ENCODE results near the gene SLC9A7.
"Not testable (repeated sequence)": the region's sequence is repeated elsewhere in the genome, so short reads cannot be mapped to it uniquely, and the experiment has no call there.

SLC9A7 gene

DNA sequence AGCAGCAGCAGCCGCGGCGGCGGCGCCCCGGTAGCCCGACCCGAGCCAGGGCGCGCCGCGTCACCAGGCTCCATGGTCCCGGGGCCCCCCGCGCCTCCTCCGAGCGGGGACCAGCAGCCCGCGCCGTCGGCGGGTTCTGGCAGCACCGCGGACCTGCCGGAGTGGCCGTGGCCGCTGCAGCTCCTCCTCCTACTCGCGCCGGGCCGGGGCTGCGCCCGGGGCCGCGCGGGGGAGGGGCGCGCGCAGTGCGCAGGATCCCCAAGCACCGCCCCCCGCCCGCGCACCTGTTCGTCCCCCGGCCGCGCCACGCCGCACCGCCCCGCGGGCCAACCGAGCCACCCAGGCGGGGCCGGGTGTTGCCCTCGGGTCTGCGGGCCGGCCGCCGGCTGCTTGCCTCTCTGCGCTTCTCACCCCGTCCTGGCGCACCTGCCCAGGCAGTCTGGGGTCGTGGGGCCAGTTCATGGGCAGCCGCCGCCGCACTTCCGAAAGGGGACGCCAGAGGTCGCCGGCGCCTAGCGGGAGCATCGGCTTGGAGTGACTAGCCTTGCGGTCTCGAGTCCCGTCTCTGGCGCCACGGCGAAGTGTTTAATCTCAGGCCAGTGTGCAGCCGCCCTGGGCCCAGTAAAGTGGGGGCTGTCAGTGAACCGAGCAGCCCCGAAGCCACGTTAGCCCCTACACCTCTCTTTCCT is at the start of gene SLC9A7:
SLC9A7 (minus strand) TSS at position 163 of the 689 bp plus-strand sequence; CDS start at position 74, 89 bp downstream.
- peak; percentile 25 for DNase-seq

DNA sequence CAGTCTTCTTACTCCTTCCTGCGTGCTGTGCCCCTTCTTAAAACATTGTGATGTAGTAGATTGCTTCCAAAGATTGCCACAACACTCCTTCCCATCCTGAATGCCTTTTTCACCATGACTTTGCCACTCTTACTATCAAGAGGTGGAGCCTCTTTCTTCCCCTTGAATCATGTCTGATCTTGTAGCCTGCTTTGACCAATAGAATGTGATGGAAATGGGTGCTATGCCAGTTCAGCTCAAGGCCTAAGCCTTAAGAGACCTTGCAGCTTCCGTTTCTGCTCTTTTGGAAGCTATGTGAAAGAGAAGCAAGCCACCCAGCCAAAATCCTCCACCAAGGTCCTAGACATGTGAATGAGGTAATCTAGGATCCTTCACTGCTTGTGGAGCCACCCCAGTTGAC is 46.4 kb upstream of the SLC9A7 start:
- DNase-seq, result no peak

DNA sequence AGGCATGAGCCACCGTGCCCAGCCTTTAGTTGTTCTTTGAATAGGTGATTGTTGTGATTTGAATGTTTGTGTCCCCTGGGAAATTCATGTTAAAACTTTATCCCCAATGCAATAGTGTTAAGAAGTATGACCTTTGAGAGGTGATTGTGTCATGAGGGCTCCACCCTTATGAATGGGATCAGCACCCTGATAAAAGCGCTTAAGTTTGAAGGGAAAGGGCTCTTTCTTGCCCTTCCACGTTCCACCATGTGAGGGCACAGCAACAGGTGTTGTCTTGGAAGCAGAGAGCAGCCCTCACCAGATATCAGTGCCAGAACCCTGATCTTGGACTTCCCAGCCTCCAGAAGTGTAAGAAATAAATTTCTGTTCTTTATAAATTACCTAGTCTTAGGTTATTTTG is 44.2 kb upstream of the SLC9A7 start:
- DNase-seq, result no peak

DNA sequence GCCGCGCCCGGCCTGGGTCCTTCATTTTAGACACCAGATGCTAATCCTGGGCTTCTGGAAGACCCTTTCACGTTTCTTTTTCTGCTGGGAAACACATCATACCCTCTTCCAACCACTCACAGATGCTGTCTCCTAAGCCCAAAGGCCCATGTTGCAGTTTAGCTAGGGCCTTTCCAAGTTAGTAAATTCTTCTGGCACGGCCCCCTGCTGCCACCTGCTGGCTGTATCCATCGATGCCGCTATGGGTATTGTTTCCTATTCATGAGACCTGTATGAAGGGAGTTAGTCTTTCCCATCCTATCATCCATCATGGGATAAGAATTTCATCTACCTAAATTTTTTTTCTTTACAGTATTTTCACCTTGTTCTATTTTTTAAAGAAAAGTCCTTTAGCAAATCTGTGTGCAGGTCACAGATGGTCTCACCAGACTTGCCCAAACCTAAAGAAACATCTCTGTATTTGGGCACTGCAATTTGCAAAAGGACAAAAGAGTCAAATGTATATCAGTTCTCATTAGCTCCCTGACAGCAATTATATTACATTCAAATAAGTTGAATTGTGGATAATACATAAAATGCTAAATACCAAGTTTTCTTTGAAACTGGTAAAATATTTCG is 37.8 kb upstream of the SLC9A7 start:
- peak; percentile 1 for DNase-seq

DNA sequence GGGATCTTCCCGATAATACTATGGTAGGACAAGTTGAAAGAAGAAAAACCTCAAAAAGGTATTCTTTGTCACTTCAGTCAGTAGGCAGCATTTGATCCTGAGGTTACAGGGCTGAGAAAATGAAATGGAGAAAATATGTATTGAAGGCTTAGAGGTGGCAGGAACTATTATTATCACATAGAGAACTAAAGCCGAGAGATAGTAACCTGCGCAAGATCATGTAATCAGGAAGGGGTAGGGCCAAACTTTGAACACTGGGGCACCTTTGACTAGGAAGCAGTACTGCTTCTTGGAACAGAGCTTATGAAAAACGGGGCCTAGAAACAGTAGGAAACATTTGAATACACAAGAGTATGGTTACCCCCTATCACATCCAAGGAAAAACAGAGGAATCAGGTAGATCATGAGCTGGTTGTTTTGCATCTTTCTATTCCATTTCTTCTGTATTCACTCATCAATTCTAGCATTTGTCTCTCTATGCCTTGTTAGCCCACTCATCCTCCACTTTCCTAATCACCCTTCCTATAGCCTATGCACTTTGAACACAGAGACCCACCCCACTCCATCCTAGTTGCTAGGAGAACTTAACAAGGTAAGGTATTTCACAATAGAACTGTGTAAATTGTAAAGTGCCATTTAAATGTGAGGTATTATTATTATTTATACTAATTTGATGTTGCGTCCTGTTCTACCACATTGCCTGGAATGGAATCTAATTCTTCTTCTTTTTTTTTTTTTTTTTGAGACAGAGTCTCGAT is 34.6 kb upstream of the SLC9A7 start:
- DNase-seq, result no peak

DNA sequence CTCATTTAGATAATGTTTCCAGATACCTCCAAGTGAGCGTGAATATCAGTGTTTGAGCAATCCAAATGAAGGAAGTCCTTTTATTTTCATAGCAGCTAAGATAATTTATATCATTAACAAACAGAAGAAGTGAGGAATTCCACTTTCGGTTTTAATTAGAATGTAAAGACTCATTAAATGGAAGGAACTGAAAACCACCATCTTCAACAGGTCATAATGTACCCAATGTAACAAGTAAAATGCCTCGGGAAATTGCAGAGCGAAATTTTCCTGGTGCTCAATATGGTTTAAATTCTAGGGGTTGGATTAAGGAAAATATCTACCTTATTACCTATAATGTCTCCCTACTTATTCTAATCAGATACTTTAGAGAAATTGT is 33.9 kb upstream of the SLC9A7 start:
- no peak for DNase-seq

DNA sequence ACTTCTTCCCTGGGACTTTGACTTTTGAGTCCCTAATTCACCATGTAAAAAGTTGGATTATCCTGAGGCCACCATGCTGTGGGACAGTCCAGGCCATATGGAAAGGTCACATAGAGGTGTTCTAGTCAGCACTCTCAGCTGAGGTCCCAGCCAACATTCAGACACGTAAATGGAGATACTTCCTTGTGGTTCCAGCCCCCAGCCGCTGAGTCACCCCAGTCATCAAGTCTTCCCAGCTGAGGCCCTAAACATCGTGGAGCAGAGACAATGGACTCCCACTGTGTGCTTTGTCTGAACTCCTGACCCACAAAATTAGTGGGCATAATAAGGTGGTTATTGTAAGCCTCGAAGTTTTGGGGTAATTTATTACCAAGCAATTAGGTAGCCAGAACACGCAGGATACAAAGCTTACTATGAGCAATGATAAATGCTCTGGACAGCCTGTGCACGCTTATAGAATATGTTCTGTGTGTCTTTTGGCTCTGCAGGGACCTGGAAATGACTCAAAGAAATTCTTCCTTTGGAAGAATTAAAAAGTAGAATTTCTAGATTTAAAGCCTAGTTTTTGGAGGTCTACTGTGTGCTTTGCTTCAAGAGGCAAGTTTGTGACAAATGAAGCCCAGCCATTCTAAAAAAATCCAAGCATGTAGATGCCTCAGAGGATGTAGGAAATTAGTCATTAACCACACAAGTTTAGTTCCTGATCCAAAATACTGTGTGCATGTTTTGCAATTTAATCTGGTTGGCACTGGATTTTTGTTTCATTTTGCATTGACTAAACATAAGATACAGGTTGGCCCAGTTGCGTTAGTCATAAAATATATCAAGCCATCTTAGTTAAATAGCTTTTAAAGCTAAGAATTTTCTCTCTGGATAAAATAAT is 33.2 kb upstream of the SLC9A7 start:
- DNase-seq, result no peak

DNA sequence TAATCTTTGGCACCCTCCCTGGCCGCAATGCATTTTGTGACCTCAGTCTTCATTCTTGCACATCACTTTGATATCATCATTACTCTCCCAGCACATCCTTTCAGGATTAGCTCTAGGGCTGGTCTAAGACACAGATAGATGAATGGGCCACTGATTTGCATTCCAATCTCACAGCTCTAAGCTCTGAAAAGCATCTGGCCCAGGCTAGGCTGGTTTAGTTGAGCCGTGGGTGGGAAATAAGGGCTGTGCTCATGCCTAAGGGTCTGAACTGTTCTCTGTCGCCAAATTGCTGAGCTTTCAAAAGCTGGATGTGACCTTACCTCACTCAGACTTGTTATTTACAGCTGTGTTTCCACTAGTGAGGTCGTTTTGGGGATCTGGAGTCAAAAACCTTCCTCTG is 30.0 kb upstream of the SLC9A7 start:
- DNase-seq, result no peak

DNA sequence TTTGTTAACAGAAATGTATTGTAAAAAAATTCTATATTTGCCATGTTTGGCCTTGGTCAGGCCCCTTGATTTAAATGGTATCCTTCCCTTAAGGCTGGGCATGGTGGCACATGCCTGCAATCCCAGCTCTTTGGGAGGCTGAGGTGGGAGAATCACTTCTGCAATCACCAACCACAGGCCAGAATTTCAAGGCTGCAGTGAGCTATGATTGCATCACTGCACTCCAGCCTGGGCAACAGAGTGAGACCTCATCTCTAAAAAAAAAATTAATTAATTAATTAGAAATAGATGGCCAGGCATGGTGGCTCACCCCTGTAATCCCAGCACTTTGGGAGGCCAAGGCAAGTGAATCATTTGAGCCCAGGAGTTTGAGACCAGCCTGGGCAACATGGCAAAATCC is 25.5 kb upstream of the SLC9A7 start:
- not testable (repeated sequence) for DNase-seq

DNA sequence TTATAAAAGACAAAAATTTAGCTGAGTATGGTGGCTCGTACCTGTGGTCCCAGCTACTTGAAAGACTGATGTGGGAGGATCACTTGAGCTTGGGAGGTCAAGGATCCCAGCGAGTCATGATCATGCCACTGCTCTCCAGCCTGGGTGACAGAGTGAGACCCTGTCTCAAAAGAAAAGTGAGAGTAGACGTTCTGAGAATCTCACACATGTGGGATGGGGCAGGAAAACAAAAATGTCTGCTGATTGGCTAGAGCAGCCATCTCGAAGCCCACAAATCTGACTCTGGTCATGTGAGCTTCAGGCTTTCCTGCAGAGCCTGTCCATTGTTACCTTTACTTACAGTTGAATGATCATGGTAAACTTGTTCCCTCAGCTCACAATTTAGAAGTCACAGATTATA is 23.1 kb upstream of the SLC9A7 start:
- no peak for DNase-seq

DNA sequence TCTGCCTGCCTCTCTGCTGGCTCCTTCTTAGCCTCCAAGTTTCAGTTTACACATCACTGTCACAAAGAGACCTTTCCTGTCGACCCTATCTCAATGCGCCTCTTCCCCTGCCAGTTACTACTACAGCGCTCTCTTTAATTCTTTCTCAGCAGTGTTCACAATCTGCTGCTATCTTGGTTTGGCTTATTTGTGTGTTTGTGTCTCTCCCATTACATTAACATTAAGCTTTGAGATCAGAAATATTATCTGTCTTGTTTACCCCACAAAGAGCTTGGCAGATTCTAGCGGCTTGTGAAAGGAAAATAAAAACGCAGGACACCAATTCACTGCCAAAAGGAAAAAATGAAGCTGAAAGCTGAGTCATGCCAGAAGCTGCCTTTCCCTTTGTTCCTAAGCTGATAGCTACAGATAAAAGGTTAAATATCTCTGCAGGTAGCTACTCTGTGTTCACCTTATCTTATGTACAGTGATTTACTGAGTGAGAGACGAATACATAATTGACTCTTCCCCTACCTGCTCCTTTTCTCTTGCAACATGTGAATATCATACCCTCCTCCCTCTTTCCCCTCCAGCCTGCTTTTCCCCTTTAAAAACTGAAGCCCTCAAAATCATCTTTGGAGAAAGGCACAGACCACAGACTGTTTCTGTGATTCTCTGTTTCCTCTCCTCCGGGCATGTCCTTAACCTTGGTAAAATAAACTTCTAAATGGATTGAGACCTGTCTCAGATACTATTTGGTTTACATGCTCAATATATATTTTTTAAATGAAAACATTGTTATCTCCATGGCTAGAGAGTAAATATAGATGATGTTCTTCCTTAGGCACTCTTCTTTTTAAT is 19.3 kb upstream of the SLC9A7 start:
- no peak for DNase-seq

DNA sequence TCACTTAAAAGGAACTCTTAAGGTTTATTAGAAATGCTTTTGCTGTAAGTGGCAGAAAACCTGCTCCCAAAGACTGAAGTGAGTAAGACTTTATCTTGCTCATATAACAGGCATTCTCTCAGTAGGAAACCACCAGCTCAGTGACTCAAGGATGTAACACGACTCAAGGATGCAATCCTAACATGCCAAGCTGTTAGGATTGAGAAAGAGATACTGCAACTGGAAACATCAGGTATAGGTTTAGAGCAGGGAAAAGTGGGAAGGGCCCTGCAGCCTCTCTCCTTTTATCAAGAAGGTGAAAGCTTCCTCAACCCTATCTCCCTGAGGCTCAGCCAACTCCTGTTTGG is 11.9 kb upstream of the SLC9A7 start:
- no peak for DNase-seq

DNA sequence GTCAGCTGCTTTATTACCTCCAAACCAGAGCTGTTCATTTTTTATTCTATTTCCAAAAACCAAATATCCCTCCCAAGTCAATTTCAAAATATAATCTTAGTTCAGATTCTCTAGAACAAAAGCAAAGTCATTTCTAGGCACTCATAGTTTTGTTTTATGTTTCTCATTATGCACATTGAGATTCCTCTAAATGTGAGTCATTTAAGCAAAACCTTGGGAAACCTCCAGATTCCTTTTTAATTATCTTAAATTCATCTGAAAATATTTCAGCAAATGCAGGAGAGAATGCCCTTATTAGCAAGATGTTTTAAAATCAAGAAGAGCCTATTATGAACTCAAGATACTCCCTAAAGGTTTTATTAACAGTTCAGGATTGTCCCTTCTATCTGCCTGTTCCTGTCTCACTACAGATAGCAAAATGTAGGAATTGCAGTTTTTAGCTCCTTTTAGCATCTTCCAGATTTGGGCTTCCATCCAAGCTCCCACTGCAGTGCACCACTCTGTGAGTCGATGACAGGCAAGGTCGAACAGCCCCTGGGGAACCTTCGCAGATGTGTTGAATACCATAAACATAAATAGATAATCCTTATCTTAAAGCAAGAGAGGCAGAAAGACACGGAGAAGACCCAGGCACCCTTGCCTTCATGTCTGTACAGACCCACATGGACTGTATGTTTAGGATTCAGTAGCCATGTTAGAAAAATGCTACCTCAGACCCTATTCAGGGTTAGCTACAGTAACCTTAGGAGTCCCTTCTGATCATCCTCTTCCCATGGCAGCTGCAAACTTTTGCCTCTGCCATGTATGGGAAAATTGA is 11.3 kb upstream of the SLC9A7 start:
- no peak for DNase-seq

DNA sequence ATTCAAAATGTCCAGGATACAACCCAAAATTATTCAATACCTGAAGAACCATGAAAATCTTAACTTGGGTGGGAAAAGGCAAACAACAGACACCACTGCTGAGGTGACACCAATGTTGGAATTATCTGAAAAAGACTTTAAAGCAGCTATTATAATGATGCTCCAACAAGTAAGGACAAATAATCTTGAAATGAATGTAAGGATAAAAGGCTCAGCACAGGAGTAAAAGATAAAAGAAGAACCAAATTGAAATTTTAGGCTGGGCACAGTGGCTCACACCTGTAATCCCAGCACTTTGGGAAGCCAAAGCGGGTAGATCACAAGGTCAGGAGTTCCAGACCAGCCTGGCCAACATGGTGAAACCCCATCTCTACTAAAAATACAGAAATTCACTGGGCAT is 4.0 kb upstream of the SLC9A7 start:
- no peak for DNase-seq

DNA sequence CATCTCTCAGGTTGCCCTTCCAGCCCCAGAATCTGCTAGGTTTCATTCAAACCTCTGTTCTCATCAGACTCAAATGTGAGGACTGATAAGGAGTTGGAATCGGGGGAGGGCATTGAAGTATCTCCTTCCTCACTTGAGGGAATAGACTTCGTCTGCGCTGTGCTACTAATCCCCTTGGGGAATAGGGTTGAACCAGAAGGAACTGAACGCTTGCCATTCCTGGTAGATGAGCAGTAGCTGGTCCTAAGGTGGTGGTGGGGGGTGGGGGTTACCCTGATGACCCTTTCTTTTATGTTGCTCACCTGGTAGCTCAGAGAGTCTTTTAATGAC is 692 bp upstream of the SLC9A7 start:
- no peak for DNase-seq

DNA sequence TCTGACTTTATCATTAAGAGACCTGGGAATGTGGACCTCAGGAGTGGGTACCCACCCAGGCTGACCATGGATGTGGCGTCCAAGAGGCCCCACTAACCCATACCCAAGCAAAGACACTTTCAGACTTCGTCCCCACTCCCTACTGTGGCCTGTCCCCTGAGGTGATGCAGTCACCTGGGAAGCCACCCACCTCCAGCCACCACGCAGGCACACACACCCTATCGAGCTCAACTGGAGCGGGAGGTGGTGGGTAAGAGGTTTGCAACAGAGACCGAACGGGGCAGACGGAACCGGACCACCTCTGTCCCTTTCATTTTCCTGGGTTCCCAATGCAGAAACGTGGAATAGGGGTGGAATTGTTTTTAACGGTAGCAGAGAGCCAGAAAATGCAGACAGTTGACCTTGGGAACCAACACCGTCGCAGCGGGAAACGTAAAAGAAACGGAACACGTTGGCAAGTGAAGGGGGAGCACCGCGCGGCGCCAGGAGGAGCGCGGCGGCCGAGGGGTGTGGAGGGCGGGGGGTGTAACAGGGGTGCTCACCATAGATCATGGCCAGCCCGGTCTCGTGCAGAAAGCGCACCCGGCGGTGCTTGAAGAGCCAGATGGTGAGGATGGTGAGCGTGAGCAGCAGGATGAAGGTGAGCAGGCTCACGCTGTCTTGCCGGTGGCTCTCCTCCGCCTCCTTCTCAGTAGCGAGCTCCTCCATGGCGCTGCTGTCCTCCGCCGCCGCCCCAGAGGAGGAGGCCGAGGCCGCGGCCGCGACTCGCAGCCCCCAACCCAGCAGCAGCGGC is 559 bp downstream of the SLC9A7 start:
- DNase-seq, result no peak

DNA sequence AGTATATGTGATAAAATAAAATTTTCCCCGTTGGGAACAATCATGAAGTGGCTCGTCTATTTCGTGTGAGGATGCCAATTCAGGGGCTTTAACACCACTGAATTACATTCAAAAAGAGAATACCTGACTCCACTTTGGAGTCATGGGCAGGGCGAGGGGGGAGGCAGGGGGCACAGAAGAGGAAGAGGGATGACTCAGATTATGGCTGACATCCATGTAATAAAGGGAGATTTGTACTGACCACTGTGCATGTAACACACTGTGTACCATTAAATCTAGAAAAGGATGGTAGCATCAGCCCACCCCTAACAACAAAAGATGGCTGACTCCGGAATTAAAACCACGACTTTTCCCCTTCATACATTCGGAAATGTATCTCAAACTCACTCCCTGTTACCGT is 1.3 kb downstream of the SLC9A7 start:
- DNase-seq, result no peak

DNA sequence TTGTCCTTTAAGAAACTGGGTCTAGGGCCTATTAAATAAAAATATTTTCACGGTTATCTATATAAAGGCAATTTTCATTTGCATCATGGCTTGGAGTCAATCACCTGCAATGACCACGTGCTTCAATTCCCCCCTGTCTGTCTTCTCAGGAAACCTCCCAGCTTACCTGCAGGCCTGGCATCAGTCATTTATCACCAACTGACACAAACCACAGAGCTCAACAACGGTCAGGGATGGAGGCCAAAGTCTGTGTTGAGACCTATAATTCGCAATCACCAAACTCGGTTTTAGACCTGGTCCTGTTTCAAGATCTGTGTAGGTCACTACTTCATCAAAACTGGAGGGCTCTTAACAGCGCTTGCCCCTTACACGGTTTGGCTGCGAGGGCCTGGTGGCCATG is 1.9 kb downstream of the SLC9A7 start:
- no peak for DNase-seq

DNA sequence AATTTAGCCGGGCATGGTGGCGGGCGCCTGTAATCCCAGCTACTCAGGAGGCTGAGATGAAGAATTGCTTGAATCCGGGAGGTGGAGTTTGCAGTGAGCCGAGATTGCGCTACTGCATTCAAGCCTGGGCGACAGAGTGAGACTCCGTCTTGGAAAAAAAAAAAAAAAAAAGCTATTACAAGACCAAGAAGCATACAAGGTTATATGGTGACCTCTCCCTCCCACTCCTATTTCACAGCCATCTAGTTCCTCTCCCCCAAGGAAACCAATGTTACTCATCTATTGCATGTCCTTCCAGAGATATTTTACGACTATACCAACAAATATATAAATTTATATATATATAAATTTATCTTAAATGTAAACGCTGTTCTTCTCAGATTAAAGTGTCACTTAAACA is 3.2 kb downstream of the SLC9A7 start:
- no peak for DNase-seq

DNA sequence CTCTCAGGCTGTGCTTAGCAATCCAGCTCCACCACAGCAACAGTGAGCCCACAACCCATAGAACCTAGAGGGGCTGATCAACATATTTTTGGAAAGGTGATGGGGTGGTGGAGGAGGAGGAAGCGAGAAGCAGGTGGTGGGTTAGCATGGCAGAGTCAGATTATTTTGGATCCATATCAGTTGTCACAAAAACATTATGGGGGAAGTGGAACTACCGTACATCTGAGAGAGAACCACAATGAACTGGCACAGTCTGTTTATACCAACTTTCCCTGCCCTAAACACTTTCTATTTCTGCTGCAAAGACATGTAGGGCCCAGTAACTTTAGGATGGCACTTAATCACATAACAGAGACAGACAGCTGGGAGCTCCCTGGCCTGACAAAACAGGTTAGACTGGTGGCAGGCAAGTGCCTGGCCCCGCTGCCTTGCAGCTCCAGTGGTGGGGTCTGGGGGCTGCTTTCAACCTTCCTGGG is 4.3 kb downstream of the SLC9A7 start:
- DNase-seq, result no peak

DNA sequence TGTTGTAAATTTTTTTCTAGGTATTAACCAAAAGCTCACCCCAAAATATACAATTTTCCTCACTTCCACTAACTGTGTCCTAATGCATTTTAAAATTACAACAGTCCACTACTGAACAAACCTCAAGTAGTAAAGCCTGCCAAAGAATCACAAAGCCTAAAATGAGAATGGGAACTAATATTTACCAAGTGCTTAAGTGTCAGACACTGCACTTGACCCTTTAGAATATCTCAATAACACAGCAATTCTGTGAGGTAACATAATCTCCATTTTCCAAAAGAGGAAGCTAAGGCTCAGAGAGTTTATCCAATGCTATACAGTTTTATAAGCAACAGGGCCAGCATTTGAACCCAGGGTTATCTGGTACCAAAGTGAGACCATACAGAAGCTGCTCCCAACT is 4.9 kb downstream of the SLC9A7 start:
- DNase-seq, result peak; percentile 9
